HPDE6-E6E7 (cell line): ENCODE results near the gene BIN1.
A peak's percentile ranks its signal among the peaks of the same experiment; 100 is the strongest.

ENCODE experiments used
- DNase-seq: peaks from one replicate; pipeline ENCODE4 v3.0.0; 2011; ENCODE audit warnings: missing footprints; ENCODE audit errors: extremely low spot score

The BIN1 gene

DNA sequence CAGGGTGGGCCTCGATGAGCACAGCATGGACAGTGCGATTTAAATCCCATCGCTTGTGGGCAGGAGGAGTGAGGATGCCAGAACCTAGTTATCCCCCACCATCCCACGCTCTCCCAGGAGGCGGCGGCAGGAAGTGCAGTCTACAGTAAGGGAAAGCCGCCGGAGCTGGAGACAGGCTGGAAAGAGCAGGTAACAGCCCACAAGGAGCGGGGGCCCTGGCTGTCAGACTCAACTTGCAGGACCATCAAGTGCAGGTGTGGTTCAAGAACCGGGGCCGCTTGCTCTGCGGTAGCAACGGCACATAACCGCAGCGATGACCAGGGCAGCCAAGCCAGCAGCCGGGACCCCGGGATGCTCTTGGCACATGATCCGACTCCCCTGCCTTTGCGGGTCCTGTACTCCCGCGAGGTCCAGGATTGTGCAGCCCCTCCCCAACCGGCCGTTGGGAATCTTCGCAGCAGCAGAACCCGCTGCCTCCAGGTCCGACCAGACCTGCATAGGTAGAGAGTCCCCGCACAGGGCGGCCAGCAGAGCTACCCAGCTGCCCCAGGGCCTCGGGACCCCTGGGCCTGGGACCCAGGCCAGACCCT lies 82.1 kb downstream of the BIN1 start:
- DNase-seq, result no peak

DNA sequence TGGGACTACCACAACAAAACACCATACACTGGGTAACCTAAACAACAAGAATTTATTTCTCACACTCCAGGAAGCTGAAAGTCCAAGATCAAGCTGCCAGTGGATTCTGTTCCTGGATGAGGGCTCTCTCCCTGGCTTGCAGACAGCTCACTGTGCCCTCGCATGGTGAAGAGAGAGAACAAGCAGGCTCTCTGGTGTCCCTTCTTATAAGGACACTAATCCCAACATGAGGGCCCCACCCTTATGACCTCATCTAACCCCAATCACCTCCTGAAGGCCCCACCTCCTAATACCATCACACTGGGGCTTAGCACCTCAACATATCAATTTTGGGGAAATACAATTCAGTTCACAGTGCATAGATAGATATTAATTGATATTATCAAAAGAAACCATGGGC lies 83.5 kb downstream of the BIN1 start:
- no peak for DNase-seq

DNA sequence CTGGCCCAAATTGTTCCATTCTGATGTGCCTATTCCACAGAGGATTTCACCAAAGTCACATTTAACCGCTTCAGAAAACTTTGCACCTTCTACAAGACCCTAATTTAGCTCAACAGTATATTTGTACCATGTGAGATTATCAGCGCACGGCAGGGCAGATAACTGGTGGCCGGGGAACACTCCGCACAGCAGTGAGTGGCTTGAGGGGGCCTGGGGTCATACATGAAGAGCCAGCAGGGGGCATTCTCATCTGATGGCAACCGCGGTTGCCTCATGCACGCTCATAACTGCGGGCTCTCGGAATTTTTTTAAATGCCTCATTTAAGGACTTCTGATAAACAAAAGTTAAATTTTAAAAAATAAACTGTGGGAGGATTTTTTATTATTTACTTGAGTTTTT lies 84.1 kb downstream of the BIN1 start:
- no peak for DNase-seq

DNA sequence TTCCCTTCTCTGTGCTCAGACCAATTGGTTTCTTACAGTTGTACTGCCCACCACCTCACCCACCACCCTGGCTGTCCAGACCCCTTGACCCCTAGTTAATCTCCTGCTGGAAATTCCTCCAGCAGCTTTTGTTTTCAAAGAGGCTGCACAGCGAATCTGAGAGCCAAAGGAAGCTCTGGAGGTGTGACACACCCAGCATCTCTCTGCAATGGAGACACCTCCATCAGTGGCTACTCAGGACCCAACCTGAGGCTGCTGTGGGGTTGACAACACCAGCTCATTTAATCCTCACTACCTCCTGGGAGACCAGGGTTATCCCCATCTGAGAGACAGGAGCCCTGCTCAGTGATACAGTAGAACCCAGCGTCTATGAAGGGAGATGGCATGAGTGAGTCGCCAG lies 86.4 kb downstream of the BIN1 start:
- no peak for DNase-seq

DNA sequence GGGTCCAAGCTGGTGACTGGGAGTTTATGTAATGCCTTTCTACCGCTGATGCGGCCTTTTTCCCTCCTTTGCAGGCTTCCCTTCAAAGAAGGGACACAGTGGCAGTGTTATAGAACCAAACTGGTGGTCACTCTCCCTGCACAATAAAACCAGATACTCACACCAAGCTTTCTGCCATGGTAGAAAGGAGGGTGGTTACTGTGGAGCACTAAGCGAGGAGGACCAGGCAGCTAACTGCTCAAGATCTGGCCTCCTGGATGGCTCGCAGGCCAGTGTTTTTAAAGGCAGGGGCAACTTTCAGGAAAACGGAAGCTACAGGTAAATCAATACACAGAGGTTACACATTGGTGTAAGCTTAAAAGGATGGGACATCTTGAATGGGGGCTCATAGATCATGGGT lies 89.4 kb downstream of the BIN1 start:
- DNase-seq, result no peak

DNA sequence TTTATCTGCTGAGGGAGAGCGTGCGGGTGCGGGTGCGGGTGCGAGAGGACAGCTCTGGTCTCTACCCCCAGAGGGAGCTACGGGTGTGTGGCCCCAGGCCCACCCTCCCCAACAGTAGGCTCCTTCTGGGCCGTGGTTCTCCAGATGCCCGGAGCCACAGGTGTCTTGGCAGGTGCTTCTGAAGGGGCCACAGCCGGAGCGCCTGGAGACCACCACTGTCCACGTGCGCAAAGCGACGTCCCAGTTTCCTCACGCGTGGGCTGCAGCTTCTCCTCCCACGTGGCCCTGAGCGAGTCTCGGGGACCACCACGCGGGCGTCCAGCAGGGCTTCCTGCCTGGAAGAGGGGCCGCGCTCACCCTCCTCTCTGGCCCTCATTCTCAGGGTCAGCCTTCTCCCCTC lies 90.6 kb downstream of the BIN1 start:
- no peak for DNase-seq

DNA sequence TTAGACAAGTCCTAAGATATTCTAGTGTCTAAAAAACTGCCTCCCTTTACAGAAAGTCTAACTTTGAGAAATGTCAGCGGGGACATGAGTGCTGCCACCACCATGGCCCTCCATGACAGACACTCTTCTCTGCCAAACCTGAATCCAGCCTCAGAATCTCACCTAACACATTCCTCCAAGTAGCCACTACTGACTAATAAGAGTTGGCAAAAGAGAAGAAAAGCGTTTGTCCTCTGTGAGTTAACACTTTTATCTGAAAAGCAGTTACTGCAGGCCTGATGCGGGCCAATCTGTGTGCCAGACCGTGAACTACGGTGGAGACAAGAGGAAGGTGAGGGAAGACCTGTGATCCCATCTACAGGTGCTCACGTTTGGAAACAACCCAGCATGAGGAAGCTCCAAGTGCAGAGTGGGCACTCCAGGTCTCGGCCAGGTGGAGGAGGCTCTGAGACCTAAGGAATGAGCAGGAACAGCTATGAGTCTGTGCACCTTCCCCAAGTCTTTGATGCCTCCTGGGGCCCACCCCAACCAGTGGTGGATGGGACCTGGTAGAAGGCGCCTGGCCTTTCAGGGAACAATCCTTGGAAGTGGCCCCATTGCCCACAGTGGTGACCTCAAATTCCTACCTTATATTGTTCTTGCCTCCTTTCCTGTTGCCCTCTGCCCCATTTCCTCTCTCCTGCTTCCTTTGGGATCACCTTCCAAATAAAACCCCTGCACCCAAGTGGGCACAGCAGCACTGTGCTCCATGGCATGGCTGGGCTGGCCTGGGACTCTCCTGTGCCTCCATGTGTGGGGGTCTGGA lies 91.6 kb downstream of the BIN1 start:
- DNase-seq, result no peak

DNA sequence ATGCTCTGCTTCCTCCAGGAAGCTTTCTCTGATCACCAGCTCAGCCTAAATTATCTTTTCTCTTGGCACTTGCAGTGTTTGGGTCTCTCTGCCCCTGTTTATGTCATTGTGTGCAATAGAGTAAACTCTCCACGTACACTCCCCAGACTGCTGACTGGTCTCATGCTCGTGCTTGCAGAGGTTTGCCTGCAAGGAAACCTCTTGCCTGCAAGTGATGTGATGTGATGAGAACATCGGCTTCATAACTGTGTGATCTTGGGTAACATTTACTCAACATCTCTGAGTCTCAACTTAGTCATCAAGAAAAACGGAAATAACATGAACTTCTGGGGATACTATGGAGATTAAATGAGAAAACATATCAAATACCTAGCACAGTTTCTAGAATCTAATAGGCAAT lies 92.3 kb downstream of the BIN1 start:
- DNase-seq, result peak; percentile 77

DNA sequence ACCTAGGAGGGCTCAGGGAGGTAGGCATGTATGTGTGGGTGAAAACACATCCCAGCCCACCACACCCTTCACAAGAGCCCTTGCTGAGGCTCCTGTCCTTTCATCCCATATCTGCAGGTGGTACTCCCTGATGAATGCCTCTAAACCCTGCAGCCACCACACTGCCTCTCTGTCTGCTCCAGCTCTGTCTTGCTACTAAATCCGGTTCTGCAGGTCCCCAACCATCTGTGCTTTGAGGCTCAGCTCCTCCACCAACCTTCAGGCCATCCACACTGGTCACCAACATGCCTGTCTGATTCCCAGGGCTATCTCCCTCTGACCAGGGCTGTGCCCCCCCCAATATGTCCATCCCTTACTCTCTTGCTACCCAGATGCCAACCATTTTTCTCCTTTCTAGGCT lies 92.7 kb downstream of the BIN1 start:
- no peak for DNase-seq

DNA sequence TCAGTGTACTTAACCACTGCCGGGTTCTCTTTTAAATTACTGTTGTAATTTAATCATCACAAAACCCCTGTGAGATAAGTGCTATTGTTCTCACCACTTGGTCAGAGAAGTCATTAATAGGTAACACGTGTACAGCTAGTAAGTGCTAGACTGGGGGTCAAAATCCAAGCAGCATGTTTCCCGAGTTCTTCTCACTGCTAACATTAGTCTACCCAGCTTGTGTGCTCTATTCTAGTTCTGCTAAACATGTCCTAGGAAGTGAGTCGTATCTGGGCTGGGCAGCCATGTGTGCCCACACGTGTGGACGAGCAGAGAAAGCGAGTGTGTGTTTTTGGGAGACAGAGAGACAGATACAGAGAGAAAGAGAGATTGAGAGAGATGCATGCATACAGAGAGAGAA lies 94.1 kb downstream of the BIN1 start:
- DNase-seq, result no peak

DNA sequence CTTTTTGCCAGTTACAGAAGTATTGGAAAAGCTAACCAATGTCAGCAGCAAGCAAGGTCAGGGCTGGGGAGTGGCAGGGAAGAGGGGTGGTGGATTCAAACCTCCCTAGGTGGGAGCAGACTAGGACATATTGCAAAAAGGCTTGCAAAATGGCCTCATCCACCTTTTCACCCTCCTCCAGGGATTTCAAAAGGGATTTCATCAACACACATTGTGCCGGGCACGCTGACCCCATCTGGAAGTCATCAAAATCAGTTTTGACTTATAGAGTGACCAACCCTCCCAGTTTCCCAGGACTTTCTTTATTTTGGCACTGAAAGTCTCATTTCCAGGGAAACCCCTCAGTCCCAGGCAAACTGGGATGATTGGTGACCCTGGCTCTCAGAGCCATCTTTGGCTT lies 94.7 kb downstream of the BIN1 start:
- DNase-seq, result no peak

DNA sequence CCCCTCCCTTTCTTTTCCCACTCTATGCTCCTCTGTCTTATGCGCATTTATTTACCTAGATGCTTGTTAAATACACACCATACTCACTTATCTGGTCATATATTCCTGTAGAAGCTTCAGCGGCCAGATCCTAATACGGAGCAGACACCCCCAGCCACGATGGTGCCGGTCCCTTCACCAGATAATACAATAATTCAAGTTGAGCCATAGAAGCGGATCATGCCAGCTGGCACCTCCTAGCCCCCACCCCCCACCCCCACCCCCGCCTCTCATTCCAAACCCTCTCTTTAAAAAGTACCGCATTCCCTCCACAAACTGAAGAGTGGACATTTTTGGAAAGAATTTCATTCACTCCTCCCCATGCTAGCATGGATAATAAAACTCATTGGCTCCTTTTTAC lies 95.2 kb downstream of the BIN1 start:
- no peak for DNase-seq

DNA sequence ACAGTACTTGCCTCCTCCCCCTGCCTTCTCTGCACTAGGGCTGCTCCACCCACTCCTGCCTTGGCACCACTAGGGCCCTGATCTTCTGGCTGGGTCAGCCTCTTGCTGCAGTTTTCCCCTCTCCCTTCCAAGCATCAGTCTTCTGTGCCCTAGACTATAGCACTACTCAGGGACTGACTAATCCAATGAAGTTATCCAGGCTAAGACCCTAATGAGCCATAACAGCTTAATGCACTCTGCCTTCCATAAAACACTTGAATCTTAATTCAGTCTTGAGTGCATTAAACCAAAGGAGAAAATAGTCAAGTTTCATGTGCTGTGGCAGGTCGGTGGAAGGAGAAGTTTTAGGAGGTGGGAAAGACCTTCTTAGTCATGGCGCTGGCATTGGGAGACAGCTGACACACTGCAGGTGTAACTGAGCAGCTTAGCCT lies 95.7 kb downstream of the BIN1 start:
- DNase-seq, result no peak

DNA sequence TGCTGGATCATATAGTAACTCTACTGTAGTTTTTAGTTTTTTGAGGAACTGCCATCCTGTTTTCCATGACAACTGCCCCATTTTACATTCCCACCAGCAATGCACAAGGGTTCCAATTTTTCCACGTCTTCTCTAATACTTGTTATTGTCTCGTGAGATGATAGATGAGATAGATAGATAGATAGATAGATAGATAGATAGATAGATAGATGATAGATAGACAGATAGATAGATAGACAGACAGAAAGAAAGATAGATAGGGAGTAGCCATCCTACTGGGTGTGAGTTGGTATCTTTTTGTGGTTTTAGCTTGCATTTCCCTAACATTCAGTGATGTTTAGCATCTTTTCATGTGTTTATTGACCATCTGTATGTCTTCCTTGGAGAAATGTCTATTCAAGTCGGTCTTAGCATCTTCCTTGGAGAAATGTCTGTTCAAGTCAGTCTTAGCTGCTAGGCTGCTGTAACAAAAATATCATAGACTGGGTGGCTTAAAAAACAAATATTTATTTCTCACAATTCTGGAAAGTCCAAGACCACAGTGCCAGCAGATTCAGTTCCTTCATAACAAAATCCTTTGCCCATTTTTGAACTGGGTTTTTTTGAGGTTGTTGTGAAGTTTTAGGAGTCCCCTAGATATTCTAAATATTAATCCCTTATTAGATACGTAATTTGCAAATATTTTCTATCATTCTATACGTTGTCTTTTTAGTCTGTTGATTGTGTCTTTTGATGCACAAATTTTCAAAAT lies 98.5 kb downstream of the BIN1 start:
- no peak for DNase-seq

DNA sequence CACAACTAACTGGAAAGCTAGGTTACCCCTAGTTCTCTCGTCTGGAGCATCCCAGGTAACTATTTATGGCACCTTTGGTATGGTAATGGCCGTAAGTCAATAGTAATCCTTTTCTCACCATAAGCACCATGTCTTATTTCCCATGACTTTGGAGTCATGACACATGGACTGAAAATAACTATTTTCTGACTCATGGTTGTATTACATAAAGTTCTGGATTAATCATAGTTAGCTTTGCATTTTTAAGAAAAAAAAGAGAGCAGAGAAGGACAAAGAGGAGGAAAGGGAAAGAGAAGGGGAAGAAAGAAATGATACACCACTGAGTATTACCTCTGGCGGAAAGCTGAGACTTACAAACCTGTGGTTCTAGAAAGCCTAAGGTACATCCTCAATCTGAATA lies 99.3 kb downstream of the BIN1 start:
- DNase-seq, result peak; percentile 56

DNA sequence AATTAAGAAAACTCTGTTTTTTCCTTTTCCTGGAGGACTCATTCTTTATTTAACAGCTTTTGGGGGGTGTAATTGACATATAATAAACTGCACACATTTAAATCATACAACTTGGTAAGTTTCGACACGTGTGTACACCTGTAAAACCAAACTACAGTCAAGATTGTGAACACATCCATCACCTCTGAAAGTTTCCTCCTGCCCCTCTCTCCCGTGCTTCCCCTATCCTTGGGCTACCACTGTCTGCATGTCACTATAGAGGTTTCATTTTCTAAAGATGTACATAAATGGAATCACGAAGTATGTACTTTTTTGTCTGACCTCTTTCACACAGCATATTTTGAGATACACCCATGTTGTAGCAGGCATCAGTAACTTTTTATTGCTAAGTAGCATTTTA lies 100.0 kb downstream of the BIN1 start:
- DNase-seq, result no peak

DNA sequence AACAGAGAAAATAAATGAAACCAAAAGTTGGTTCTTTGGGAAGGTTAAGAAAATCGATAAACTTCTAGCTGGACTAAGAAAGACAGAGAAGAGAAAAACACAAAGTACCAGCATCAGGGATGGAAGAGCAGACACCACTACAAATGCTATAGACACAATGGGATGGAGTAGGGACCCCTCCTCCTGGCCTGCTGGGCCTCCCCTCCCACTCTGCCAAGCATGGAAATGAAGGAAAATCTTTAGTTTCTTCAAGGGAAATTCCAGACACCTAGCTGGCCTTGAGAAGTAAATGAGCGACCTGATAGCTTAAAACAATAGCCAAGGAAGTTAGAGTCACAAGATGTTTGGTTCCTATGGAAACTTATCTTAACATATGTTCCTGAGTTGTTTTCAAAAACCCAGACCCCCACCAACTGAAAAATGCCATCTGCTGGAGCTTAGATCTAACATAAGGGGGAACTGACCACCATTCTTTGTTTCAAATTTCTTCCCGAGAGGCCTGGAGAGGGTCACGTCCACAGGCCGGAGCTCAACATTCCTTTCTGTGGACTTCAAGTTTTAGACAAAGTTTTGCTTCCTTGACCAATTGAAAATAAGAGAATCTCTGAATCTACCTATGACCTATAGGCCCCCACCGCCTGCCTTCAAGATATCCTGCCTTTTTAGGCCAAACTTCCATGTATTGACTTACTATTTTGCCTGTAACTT lies 101.9 kb downstream of the BIN1 start:
- DNase-seq, result no peak

DNA sequence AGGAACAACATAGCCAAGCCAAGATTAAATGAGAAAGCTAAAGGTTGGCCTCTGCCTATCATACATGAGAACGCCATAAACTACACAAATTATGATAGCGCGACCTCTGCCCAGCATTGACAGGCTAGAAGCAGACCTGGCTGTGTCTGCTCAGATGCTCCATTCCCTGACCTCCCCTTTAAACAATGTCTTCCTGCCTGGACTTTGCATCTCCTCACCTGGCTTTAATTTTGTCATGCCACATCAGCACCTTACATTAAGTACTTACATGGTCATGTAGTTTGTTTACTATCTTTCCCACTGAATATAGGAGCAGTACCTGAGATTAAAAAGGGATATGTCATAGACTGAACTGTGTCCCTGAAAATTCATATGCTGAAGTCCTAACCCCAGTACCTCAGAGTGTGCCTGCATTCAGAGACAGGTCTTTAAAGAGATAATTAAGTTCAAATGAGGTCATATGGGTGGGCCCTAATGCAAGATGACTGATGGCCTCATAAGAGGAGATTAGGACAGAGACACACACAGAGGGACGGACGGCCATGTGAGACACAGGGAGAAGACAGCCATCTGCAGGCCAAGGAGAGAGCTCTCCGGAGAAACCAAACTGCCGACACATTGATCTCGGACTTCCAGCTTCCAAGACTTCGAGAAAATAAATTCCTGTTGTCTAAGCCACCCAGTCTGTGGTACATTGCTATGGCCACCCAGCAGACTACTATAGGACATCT lies 103.7 kb downstream of the BIN1 start:
- DNase-seq, result no peak

DNA sequence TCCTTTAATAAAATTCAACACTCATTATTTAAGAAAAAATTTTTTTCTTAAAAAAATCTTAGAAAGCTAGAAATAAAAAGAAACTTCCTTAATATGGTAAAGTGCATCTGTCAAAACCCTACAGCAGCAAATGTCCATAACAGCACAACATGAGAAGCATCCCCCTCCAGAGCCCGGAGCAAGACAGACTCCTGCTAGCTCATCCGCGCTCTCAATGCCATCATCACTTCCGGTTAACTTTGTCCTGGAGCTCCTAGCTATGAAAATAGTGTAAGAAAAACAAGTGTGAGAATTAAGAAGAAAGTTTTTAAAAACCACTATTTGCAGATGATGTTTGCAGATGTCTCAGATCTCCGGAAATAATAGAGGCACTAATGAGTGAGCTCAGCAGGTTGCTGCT lies 105.2 kb downstream of the BIN1 start:
- DNase-seq, result no peak

DNA sequence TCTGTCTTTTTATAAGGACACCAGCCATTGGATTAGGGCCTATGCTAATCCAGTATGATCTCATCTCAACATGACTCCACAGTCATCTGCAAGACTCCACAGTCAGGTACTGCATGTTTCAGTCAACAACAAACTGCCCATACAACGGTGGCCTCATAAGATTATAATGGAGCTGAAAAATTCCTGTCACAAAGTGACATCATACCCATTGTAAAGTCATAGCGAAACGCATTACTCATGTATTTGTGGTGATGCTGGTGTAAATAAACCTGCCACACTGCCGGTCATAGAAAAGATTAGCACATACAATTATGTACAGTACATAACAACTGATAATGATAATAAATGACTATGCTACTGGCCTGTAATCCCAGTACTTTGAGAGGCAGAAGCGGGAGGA lies 106.0 kb downstream of the BIN1 start:
- DNase-seq, result no peak

DNA sequence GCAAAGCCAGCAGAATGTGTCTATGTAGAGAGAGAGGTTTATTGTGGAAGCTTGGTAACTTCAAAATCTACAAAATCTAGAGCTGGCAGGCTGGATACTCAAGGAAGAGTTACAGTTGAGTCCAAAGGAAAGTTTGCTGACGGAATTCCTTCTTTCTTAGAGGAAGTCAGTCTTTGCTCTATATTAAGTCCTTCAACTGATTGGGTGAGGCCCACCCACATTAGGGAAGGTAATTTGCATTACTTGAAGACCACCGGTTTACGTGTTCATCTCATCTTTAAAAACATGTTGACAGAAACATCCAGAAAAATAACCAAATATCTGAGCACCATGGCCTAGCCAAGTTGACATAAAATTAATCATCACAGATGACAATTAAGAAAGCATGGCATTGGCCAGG lies 106.8 kb downstream of the BIN1 start:
- no peak for DNase-seq
